Cerebellar nuclear complex (tissue), 1 donor: Measurements from ENCODE around the gene EVC.

Experiments used
- DNase-seq, 2 experiments: peaks; one replicate each; lab custom pipeline; 2025; lab: John Stamatoyannopoulos, UW

EVC gene

GRCh38 chr4:5710961-5711478, at the start of gene EVC:
EVC (plus strand) TSS chr4:5711201; CDS start chr4:5711381, 180 bp downstream.
- no peak for DNase-seq

- no peak for DNase-seq
Observed at GRCh38 chr4:5661237-5661636, 49.8 kb upstream of the EVC start.

GRCh38 chr4:5662555-5662954, 48.4 kb upstream of the EVC start:
- DNase-seq = no peak

- DNase-seq = no peak
Observed at GRCh38 chr4:5664778-5665177, 46.2 kb upstream of the EVC start.

- DNase-seq = no peak
Observed at GRCh38 chr4:5666741-5667140, 44.3 kb upstream of the EVC start.

GRCh38 chr4:5676763-5677162, 34.2 kb upstream of the EVC start:
- no peak for DNase-seq

GRCh38 chr4:5678977-5679376, 32.0 kb upstream of the EVC start:
- no peak for DNase-seq

GRCh38 chr4:5683566-5683965, 27.4 kb upstream of the EVC start:
- no peak for DNase-seq

GRCh38 chr4:5685296-5685695, 25.7 kb upstream of the EVC start:
- DNase-seq = no peak

GRCh38 chr4:5686338-5686737, 24.7 kb upstream of the EVC start:
- DNase-seq = no peak

- no peak for DNase-seq
Observed at GRCh38 chr4:5689065-5689464, 21.9 kb upstream of the EVC start.

GRCh38 chr4:5691491-5692132, 19.4 kb upstream of the EVC start:
- no peak for DNase-seq

GRCh38 chr4:5693871-5694270, 17.1 kb upstream of the EVC start:
- DNase-seq = no peak

- DNase-seq = no peak
Observed at GRCh38 chr4:5696341-5696740, 14.7 kb upstream of the EVC start.

- no peak for DNase-seq
Observed at GRCh38 chr4:5700459-5700858, 10.5 kb upstream of the EVC start.

- DNase-seq = no peak
Observed at GRCh38 chr4:5701971-5702370, 9.0 kb upstream of the EVC start.

- no peak for DNase-seq
Observed at GRCh38 chr4:5703831-5704230, 7.2 kb upstream of the EVC start.

- DNase-seq = no peak
Observed at GRCh38 chr4:5704276-5704675, 6.7 kb upstream of the EVC start.

GRCh38 chr4:5705647-5706320, 5.2 kb upstream of the EVC start:
- no peak for DNase-seq

GRCh38 chr4:5706486-5707290, 4.3 kb upstream of the EVC start:
- no peak for DNase-seq

- DNase-seq = no peak
Observed at GRCh38 chr4:5707366-5707765, 3.6 kb upstream of the EVC start.

GRCh38 chr4:5707778-5708448, 3.1 kb upstream of the EVC start:
- DNase-seq = no peak
